ENCODE results near the gene SYP.

DNA sequence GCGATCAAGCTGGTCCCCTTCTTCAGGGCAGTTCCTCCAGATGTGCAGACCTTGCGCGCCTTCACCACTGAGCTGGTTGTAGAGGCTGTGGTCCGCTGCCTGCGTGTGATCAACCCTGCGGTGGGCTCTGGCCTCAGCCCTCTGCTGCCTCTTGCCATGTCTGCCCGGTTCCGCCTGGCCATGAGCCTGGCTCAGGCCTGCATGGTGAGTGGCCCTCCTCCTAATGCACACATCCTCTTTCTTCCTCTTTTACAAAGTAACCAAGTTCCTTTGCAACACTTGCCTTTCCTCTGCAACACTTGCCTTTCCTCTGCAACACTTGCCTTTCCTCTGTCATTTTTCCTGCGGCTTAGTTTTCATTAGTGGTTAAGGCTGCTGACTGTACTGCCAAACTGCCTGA is 37.1 kb upstream of the SYP start:
- TF ChIP-seq, protein P1, sequence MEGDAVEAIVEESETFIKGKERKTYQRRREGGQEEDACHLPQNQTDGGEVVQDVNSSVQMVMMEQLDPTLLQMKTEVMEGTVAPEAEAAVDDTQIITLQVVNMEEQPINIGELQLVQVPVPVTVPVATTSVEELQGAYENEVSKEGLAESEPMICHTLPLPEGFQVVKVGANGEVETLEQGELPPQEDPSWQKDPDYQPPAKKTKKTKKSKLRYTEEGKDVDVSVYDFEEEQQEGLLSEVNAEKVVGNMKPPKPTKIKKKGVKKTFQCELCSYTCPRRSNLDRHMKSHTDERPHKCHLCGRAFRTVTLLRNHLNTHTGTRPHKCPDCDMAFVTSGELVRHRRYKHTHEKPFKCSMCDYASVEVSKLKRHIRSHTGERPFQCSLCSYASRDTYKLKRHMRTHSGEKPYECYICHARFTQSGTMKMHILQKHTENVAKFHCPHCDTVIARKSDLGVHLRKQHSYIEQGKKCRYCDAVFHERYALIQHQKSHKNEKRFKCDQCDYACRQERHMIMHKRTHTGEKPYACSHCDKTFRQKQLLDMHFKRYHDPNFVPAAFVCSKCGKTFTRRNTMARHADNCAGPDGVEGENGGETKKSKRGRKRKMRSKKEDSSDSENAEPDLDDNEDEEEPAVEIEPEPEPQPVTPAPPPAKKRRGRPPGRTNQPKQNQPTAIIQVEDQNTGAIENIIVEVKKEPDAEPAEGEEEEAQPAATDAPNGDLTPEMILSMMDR (IDR thresholded peaks at IDR 0.05), result no peak
- no peak for TF ChIP-seq EZH2 (IDR thresholded peaks at IDR 0.05; ENCODE audit: borderline replicate concordance, insufficient read depth, low read depth, low read length, poor library complexity, severe bottlenecking)

Data from B cell (primary cell).